OCI-LY3 (cell line): ENCODE measurements around the gene KRTAP12-1.
A peak's percentile ranks its signal among the peaks of the same experiment; 100 is the strongest.

ENCODE experiments used
- H2AFZ ChIP-seq: fragments of 200-600, 300-600 bp; shearing (Covaris generic); 2 replicates; pipeline ENCODE4 v1.6.0; 2014; ENCODE audit warnings: antibody characterized with exemption, low read depth, low read length
- H3K27ac ChIP-seq: fragments of 200-600, 300-600 bp; sonication (generic); 2 replicates; pipeline ENCODE4 v1.5.1; 2014; ENCODE audit warnings: mild to moderate bottlenecking, low read length, moderate library complexity, mixed read lengths
- H3K27me3 ChIP-seq: fragments of 200-600, 300-600 bp; sonication (generic); 2 replicates; pipeline ENCODE4 v1.6.1; 2014; ENCODE audit warnings: low read depth, low read length, mixed read lengths
- H3K36me3 ChIP-seq: fragments of 200-600, 300-600 bp; sonication (generic); replicated peaks from 2 replicates; pipeline ENCODE3; 2014; ENCODE audit warnings: low read depth, low read length, mixed read lengths
- H3K4me1 ChIP-seq: fragments of 300-600, 200-600 bp; sonication (generic); 2 replicates; pipeline ENCODE4 v1.6.1; 2014; ENCODE audit warnings: low read length, mixed read lengths
- H3K4me2 ChIP-seq: fragments of 200-600, 300-600 bp; sonication (generic); 2 replicates; pipeline ENCODE4 v1.6.1; 2014; ENCODE audit warnings: low read length, mixed read lengths
- H3K4me3 ChIP-seq: fragments of 300-600, 200-600 bp; sonication (generic); 2 replicates; pipeline ENCODE4 v1.5.1; 2014; ENCODE audit warnings: antibody characterized with exemption, mild to moderate bottlenecking, low read length, moderate library complexity
- H3K79me2 ChIP-seq: fragments of 300-600, 200-600 bp; shearing (Covaris generic); 2 replicates; pipeline ENCODE4 v1.6.1; 2014; ENCODE audit warnings: mild to moderate bottlenecking, low read length, mixed read lengths
- H3K9ac ChIP-seq: fragments of 300-600, 200-600 bp; shearing (Covaris generic); 2 replicates; pipeline ENCODE4 v1.6.0; 2014; ENCODE audit warnings: mild to moderate bottlenecking, low read length, moderate library complexity
- H3K9me3 ChIP-seq: fragments of 200-600, 300-600 bp; shearing (Covaris generic); 2 replicates; pipeline ENCODE4 v1.6.1; 2014; ENCODE audit warnings: low read length, mixed read lengths; ENCODE audit not compliant: insufficient read depth
- H4K20me1 ChIP-seq: fragments of 200-600, 300-600 bp; sonication (generic); 2 replicates; pipeline ENCODE4 v1.6.1; 2016; ENCODE audit warnings: low read length, mixed read lengths; ENCODE audit not compliant: insufficient read depth
- EZH2phosphoT487 ChIP-seq: fragments of 200-600 bp; shearing (Covaris generic); IDR thresholded peaks from 2 replicates; pipeline ENCODE4 v1.6.1; 2018; ENCODE audit warnings: antibody characterized with exemption, mixed run types, low read depth
- TF ChIP-seq, protein P1 (sequence below): fragments of 200-600, 300-600 bp; sonication (generic); IDR thresholded peaks from 2 replicates; pipeline ENCODE4 v1.5.1; 2014; ENCODE audit warnings: antibody characterized with exemption, low read length, low read depth

The KRTAP12-1 gene

DNA sequence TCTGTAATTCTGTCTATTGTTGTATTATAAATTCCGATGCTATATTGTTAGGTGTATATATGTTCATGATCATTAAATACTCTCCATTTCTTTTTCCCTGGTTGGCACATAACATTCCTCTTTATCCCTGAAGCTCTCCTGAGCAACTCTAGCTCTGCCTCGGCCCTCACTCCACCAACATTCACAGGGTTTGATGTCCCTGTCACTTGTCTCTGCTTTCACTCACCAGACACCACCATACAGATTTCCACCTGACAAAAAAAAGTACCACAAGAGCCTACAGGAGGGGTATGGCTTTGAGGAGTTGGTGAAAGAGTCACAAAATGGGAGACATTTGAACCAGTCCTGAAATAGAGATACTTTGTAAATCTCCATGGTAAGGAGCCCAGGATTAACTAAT lies 38.2 kb upstream of the KRTAP12-1 start:
- H3K4me3 ChIP-seq: no peak overlapping the region
- no peaks in the 10 kb centered on the region for H3K79me2 ChIP-seq
- TF ChIP-seq, protein P1, sequence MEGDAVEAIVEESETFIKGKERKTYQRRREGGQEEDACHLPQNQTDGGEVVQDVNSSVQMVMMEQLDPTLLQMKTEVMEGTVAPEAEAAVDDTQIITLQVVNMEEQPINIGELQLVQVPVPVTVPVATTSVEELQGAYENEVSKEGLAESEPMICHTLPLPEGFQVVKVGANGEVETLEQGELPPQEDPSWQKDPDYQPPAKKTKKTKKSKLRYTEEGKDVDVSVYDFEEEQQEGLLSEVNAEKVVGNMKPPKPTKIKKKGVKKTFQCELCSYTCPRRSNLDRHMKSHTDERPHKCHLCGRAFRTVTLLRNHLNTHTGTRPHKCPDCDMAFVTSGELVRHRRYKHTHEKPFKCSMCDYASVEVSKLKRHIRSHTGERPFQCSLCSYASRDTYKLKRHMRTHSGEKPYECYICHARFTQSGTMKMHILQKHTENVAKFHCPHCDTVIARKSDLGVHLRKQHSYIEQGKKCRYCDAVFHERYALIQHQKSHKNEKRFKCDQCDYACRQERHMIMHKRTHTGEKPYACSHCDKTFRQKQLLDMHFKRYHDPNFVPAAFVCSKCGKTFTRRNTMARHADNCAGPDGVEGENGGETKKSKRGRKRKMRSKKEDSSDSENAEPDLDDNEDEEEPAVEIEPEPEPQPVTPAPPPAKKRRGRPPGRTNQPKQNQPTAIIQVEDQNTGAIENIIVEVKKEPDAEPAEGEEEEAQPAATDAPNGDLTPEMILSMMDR: no peak
- TF ChIP-seq EZH2phosphoT487: no peak
- no peak overlapping the region for H2AFZ ChIP-seq
- no peak overlapping the region for H3K27ac ChIP-seq
- 0 out of 2 replicates have a peak, but pooled peaks cover 7% of the 10 kb centered on the region for H3K27me3 ChIP-seq
- no peak overlapping the region for H3K4me2 ChIP-seq
- no peaks in the 10 kb centered on the region for H3K36me3 ChIP-seq
- H3K9me3 ChIP-seq: no peaks in the 10 kb centered on the region
- H3K4me1 ChIP-seq: no peaks in the 10 kb centered on the region
- H3K9ac ChIP-seq: no peak overlapping the region
- H4K20me1 ChIP-seq: no peaks in the 10 kb centered on the region

DNA sequence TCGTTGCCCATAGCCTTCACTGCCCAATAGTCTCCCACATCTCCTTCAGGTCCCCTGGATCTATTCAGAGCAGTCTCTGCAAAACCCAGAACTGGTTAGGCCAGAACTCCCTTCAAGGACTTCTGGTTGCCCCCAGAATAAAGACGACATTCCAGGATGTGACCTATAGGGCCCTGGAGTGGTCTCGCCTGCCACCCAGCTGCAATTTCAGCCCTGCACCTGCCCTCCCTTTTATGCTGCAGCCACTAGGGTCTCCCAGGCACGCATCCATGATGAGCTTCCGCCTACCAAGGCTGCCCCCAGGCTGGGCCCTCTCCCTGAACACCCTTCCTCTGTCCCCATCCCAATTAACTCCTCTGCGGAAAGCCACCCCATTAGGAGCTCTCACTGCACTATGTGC lies 36.6 kb upstream of the KRTAP12-1 start:
- Histone ChIP-seq H3K36me3 (no peaks in the 10 kb centered on the region), H4K20me1 (no peaks in the 10 kb centered on the region), H3K79me2 (no peaks in the 10 kb centered on the region), H3K9me3 (no peaks in the 10 kb centered on the region), H3K4me1 (no peaks in the 10 kb centered on the region), H3K27ac (no peak overlapping the region), H3K27me3 (0 out of 2 replicates have a peak, but pooled peaks cover 7% of the 10 kb centered on the region), H3K9ac (no peak overlapping the region), H3K4me2 (no peak overlapping the region), H2AFZ (no peak overlapping the region), H3K4me3 (no peak overlapping the region)
- TF ChIP-seq, protein P1: peak; percentile 47
- no peak for TF ChIP-seq EZH2phosphoT487

DNA sequence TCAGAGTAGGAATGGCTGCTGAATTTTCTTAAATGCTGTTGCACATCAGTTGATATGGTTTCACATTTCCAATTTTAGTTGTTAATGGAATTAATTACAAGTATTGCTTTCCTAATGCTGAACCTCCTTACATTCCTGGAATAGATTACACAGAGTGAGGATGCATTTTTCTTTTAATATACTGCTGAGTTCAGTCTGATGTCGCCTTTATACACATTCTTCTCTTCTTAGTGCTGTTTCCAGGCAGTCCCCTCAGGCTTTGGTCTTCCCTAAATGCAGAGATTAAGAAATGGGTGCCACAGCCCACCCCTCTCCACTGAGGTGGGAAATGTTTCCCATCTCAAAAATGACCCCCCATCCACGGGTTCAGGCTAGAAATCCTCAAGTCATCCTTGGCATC lies 36.1 kb upstream of the KRTAP12-1 start:
- H3K27me3 ChIP-seq: 0 out of 2 replicates have a peak, but pooled peaks cover 7% of the 10 kb centered on the region
- H3K27ac ChIP-seq: no peak overlapping the region
- H4K20me1 ChIP-seq: no peaks in the 10 kb centered on the region
- H3K4me3 ChIP-seq: no peak overlapping the region
- TF ChIP-seq, protein P1: no peak
- no peak for TF ChIP-seq EZH2phosphoT487
- no peaks in the 10 kb centered on the region; the same call in 1 of the 2 replicates for H3K4me1 ChIP-seq
- no peak overlapping the region for H3K4me2 ChIP-seq
- H3K36me3 ChIP-seq: no peaks in the 10 kb centered on the region
- H3K79me2 ChIP-seq: no peaks in the 10 kb centered on the region
- H3K9ac ChIP-seq: no peak overlapping the region
- H3K9me3 ChIP-seq: no peaks in the 10 kb centered on the region
- H2AFZ ChIP-seq: no peak overlapping the region

DNA sequence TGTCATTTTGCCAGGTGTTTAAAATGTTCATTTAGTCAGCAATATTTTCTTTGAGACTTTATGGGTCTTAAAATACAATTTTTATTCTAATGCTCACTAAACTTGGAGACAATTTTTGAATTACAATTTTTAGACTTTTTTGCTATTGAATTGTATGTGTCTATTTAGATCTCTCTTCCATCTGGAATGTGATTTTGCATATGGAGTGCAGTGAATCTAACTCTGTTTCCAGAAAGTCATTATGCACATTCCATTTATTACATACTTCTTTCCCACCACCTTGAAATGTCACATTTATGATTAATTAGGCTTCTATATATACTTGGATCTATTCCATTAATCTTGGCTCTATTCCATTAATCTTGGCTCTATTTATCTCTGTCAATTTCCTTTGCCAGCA lies 35.0 kb upstream of the KRTAP12-1 start:
- Histone ChIP-seq H3K4me3 (no peak overlapping the region), H3K9ac (no peak overlapping the region), H3K4me2 (no peak overlapping the region), H2AFZ (no peak overlapping the region), H3K79me2 (no peaks in the 10 kb centered on the region), H3K9me3 (no peaks in the 10 kb centered on the region), H3K36me3 (no peaks in the 10 kb centered on the region), H3K27ac (no peak overlapping the region), H3K27me3 (0 out of 2 replicates have a peak, but pooled peaks cover 7% of the 10 kb centered on the region), H4K20me1 (no peaks in the 10 kb centered on the region), H3K4me1 (peaks cover 5% of the 10 kb centered on the region)
- TF ChIP-seq, protein P1: no peak
- TF ChIP-seq EZH2phosphoT487: no peak
